H1 (cell line): ENCODE results near the gene TLL2. TPM values are rescaled to one million over a fixed set of nuclear protein-coding genes. Genes with fewer than 3 reads are reported as not detected.

Experiments
- CTCF ChIA-PET: fragments of 300-600 bp; sonication (Branson Sonifier 250); formaldehyde crosslinking; loops from one replicate; lab custom pipeline; 2021; ENCODE audit not compliant: partially characterized antibody; lab: Charles Lee
- POLR2A ChIA-PET: fragments of 300-600 bp; sonication (Branson Sonifier 250); formaldehyde crosslinking; loops from one replicate; lab custom pipeline; 2021; ENCODE audit warnings: inconsistent platforms; ENCODE audit not compliant: partially characterized antibody; lab: Charles Lee
- DNase-seq, 2 experiments: peaks; one replicate each; pipeline versions ENCODE4 v3.0.0 to v3.0.0-alpha.2; 2010 to 2022; ENCODE audit warnings: low spot score in 2 of 2, low read depth in 1 of 2, mixed read lengths in 1 of 2
- FAIRE-seq: peaks from 2 replicates; lab custom pipeline; 2011; peaks lifted over from hg19 to GRCh38; lab: Jason Lieb, UNC
- H2AFZ ChIP-seq: 2 replicates; pipeline ENCODE4 v1.8.1; 2012; ENCODE audit warnings: low read length, inconsistent platforms
- H2AK5ac ChIP-seq: 2 replicates; pipeline ENCODE4 v1.6.1; 2013; ENCODE audit warnings: low read depth, low read length
- H2BK120ac ChIP-seq: replicated peaks from 2 replicates; pipeline ENCODE3; 2013; ENCODE audit warnings: low read depth, low read length, inconsistent platforms
- H2BK12ac ChIP-seq: 2 replicates; pipeline ENCODE4 v1.6.1; 2013; ENCODE audit warnings: low read depth, low read length
- H2BK15ac ChIP-seq: 2 replicates; pipeline ENCODE4 v1.6.1; 2013; ENCODE audit warnings: low read length
- H2BK20ac ChIP-seq: 2 replicates; pipeline ENCODE4 v1.6.1; 2013; ENCODE audit warnings: low read length
- H2BK5ac ChIP-seq: 2 replicates; pipeline ENCODE4 v1.6.1; 2013; ENCODE audit warnings: low read depth, low read length
- H3K14ac ChIP-seq: 2 replicates; pipeline ENCODE4 v1.6.1; 2013; ENCODE audit warnings: inconsistent platforms; ENCODE audit not compliant: insufficient read length
- H3K18ac ChIP-seq: 2 replicates; pipeline ENCODE4 v1.6.1; 2013; ENCODE audit warnings: low read length; ENCODE audit errors: extremely low read depth
- H3K23ac ChIP-seq: 2 replicates; pipeline ENCODE4 v1.6.1; 2013; ENCODE audit warnings: inconsistent platforms; ENCODE audit not compliant: insufficient read length
- H3K23me2 ChIP-seq: 2 replicates; pipeline ENCODE4 v1.6.1; 2013; ENCODE audit warnings: low read depth, low read length
- H3K27ac ChIP-seq: 2 replicates; pipeline ENCODE4 v1.6.1; 2011; ENCODE audit warnings: low read depth, low read length, inconsistent platforms
- H3K27me3 ChIP-seq, 4 experiments: replicated peaks in 1 of 4; 1 replicate in 1 of 4; 2 replicates in 3 of 4; pipeline versions ENCODE4 v1.6.1 to v1.8.1; 2011 to 2013; ENCODE audit warnings: low read length in 3 of 4, mild to moderate bottlenecking in 3 of 4, inconsistent platforms in 2 of 4, mixed read lengths in 2 of 4, moderate library complexity in 1 of 4; ENCODE audit not compliant: control insufficient read depth in 3 of 4, insufficient read depth in 3 of 4; ENCODE audit errors: extremely low read depth in 1 of 4
- H3K36me3 ChIP-seq, 4 experiments: 2 replicates each; pipeline versions ENCODE4 v1.6.1 to v1.8.1; 2011 to 2013; ENCODE audit warnings: mild to moderate bottlenecking in 4 of 4, low read length in 3 of 4, moderate library complexity in 2 of 4, control low read depth in 1 of 4, inconsistent platforms in 1 of 4; ENCODE audit not compliant: insufficient read depth in 4 of 4, control insufficient read depth in 2 of 4
- H3K4ac ChIP-seq: replicated peaks from 2 replicates; pipeline ENCODE3; 2013; ENCODE audit warnings: low read length, low read depth, mixed read lengths, inconsistent platforms; ENCODE audit not compliant: insufficient read length
- H3K4me1 ChIP-seq, 4 experiments: replicated peaks in 1 of 4; 1 replicate in 1 of 4; 2 replicates in 3 of 4; pipeline versions ENCODE4 v1.6.1 to v1.8.1; 2011 to 2013; ENCODE audit warnings: low read length in 3 of 4, inconsistent platforms in 2 of 4, mixed read lengths in 1 of 4; ENCODE audit not compliant: insufficient read depth in 4 of 4, control insufficient read depth in 3 of 4
- H3K4me2 ChIP-seq, 2 experiments: 2 replicates each; pipeline versions ENCODE4 v1.6.1 to v1.8.1; 2011 to 2013; ENCODE audit warnings: low read depth in 2 of 2, low read length in 2 of 2, control low read depth in 1 of 2, inconsistent platforms in 1 of 2, mild to moderate bottlenecking in 1 of 2; ENCODE audit not compliant: insufficient read depth in 1 of 2
- H3K4me3 ChIP-seq, 4 experiments: fragments of 200-600, 300-600 bp in 1 of 4; sonication (generic), shearing (Covaris generic), sonication (Bioruptor Twin) in 1 of 4; 2 replicates each; pipeline versions ENCODE4 v1.5.1 to v1.8.1; 2011 to 2016; ENCODE audit warnings: low read length in 4 of 4, low read depth in 3 of 4, control low read depth in 2 of 4, inconsistent platforms in 2 of 4, mild to moderate bottlenecking in 2 of 4, mixed read lengths in 1 of 4, moderate library complexity in 1 of 4; ENCODE audit not compliant: insufficient read depth in 2 of 4; ENCODE audit errors: extremely low read depth in 1 of 4
- H3K56ac ChIP-seq: replicated peaks from 2 replicates; pipeline ENCODE3; 2013; ENCODE audit warnings: low read depth, mild to moderate bottlenecking, mixed read lengths, low read length, inconsistent platforms; ENCODE audit not compliant: insufficient read length
- H3K79me1 ChIP-seq: 2 replicates; pipeline ENCODE4 v1.6.1; 2013; ENCODE audit warnings: low read depth, low read length, control low read depth
- H3K79me2 ChIP-seq, 2 experiments: 2 replicates each; pipeline versions ENCODE4 v1.6.1 to v1.8.1; 2012 to 2013; ENCODE audit warnings: low read length in 2 of 2, mild to moderate bottlenecking in 2 of 2, inconsistent platforms in 1 of 2; ENCODE audit not compliant: insufficient read depth in 2 of 2, control insufficient read depth in 1 of 2
- H3K9ac ChIP-seq, 4 experiments: replicated peaks in 1 of 4; 1 replicate in 1 of 4; 2 replicates in 3 of 4; pipeline versions ENCODE4 v1.6.1 to v1.8.1; 2011 to 2013; ENCODE audit warnings: low read depth in 3 of 4, low read length in 3 of 4, control low read depth in 2 of 4, mild to moderate bottlenecking in 2 of 4, moderate library complexity in 2 of 4, inconsistent platforms in 1 of 4; ENCODE audit errors: extremely low read depth in 1 of 4
- H3K9me3 ChIP-seq, 2 experiments: 2 replicates each; pipeline versions ENCODE4 v1.6.1 to v1.8.1; 2012 to 2013; ENCODE audit warnings: mild to moderate bottlenecking in 2 of 2, moderate library complexity in 2 of 2, control low read depth in 1 of 2, inconsistent platforms in 1 of 2, low read depth in 1 of 2, low read length in 1 of 2, mixed read lengths in 1 of 2; ENCODE audit not compliant: insufficient read depth in 2 of 2
- H4K20me1 ChIP-seq, 2 experiments: replicated peaks in 1 of 2; 2 replicates each; pipeline versions ENCODE3 to v1.8.1; 2011 to 2013; ENCODE audit warnings: inconsistent platforms in 2 of 2, low read length in 2 of 2, mild to moderate bottlenecking in 1 of 2; ENCODE audit not compliant: insufficient read depth in 2 of 2, control insufficient read depth in 1 of 2
- H4K5ac ChIP-seq: 2 replicates; pipeline ENCODE4 v1.6.1; 2013; ENCODE audit warnings: low read length, low read depth, mixed read lengths, inconsistent platforms; ENCODE audit not compliant: insufficient read length
- H4K8ac ChIP-seq: 2 replicates; pipeline ENCODE4 v1.8.0; 2013; ENCODE audit warnings: mild to moderate bottlenecking, moderate library complexity, low read length, inconsistent platforms; ENCODE audit not compliant: insufficient read depth; ENCODE audit errors: extremely low read depth
- H4K91ac ChIP-seq: replicated peaks from 2 replicates; pipeline ENCODE3; 2013; ENCODE audit warnings: low read length, mixed read lengths, inconsistent platforms; ENCODE audit not compliant: insufficient read length
- ASH2L ChIP-seq: fragments of 200-600, 300-600 bp; sonication (generic); IDR thresholded peaks from one replicate; pipeline ENCODE4 v1.7.1; 2017; ENCODE audit warnings: low read length
- KDM4A ChIP-seq: IDR thresholded peaks from one replicate; pipeline ENCODE4 v1.7.1; 2012; ENCODE audit warnings: low read depth, mild to moderate bottlenecking, moderate library complexity, low read length, inconsistent platforms; ENCODE audit not compliant: severe bottlenecking
- RAD21 ChIP-seq, 2 experiments: IDR thresholded peaks in 1 of 2; conservative IDR thresholded peaks in 1 of 2; 2 replicates each; pipeline ENCODE4 v1.6.1; 2011; ENCODE audit warnings: low read depth in 2 of 2, low read length in 2 of 2, improper control_type of control experiment in 1 of 2, inconsistent platforms in 1 of 2, mild to moderate bottlenecking in 1 of 2, moderate library complexity in 1 of 2
- RNF2 ChIP-seq: fragments of 200-900, 300-1000 bp; sonication (generic); IDR thresholded peaks from 2 replicates; pipeline ENCODE4 v1.7.1; 2016; ENCODE audit warnings: borderline replicate concordance, low read depth, mild to moderate bottlenecking, antibody characterized with exemption, low read length; ENCODE audit not compliant: poor library complexity, severe bottlenecking; ENCODE audit errors: missing control alignments
- RXRA ChIP-seq: IDR thresholded peaks from 2 replicates; pipeline ENCODE4 v1.6.1; 2011; ENCODE audit warnings: low read depth, mild to moderate bottlenecking, low read length, moderate library complexity; ENCODE audit not compliant: insufficient read depth
- SIX5 ChIP-seq: IDR thresholded peaks from 2 replicates; pipeline ENCODE4 v1.6.1; 2011; ENCODE audit warnings: mild to moderate bottlenecking, low read depth, low read length
- TAF1 ChIP-seq: IDR thresholded peaks from 2 replicates; pipeline ENCODE4 v1.6.1; 2011; ENCODE audit warnings: mild to moderate bottlenecking, low read depth, low read length
- TBP ChIP-seq: IDR thresholded peaks from 2 replicates; pipeline ENCODE4 v1.6.1; 2011; ENCODE audit warnings: low read depth, low read length, improper control_type of control experiment
- WGBS, 2 experiments: shearing (Covaris generic) in 1 of 2; methylation state at CpG; one replicate each; pipeline versions ENCODE4 v1.1.6 to v1.1.7; 2013 to 2015; ENCODE audit warnings: low lambda C conversion rate in 2 of 2, mixed read lengths in 2 of 2, inconsistent platforms in 1 of 2, low coverage in 1 of 2, missing lambda C conversion rate in 1 of 2; ENCODE audit not compliant: insufficient replicate concordance in 2 of 2, insufficient coverage in 1 of 2, insufficient read length in 1 of 2; ENCODE audit errors: extremely low coverage in 1 of 2, missing lambda C conversion rate in 1 of 2; 5-methylcytosine and 5-hydroxymethylcytosine counted together
- long read RNA-seq, 2 experiments: library from RNA in 1 of 2; library from capped mRNA in 1 of 2; stranded (forward); transcript quantifications; one replicate each; pipeline ENCODE4 v2.0.0, GENCODE V29; 2021; ENCODE audit warnings: inconsistent platforms in 1 of 2
- polyA minus RNA-seq, 3 experiments: library from RNA; depleted of rRNA, polyadenylated mRNA; stranded (reverse); fragments of >200 nt; gene quantifications; 1 replicate in 2 of 3; 2 replicates in 1 of 3; pipeline ENCODE4 v1.2.3, GENCODE V29; 2011
- polyA plus RNA-seq, 7 experiments: library from polyadenylated mRNA; depleted of rRNA in 3 of 7; stranded (reverse) in 5 of 7; unstranded in 2 of 7; fragments of >200 nt in 5 of 7; fragments of 200-250 nt in 2 of 7; gene quantifications; 1 replicate in 5 of 7; 2 replicates in 1 of 7; 4 replicates in 1 of 7; pipeline versions ENCODE4 v1.2.1 to v1.2.3, GENCODE V29; 2011 to 2013; ENCODE audit warnings: missing spikeins in 2 of 7, mixed read lengths in 2 of 7
- total RNA-seq: library from RNA; stranded (reverse); fragmentation: NEBNext Ultra II Directional; extraction: Animal tissue kit (Norgen Biotek cat#: 25700); gene quantifications from 2 replicates; pipeline ENCODE4 v1.2.1, GENCODE V29; 2021

The TLL2 gene
- total RNA-seq (3.0 and 3.2 TPM in 2 replicates), polyA plus RNA-seq (2011; rRNA removed) (2.4 and 2.9 TPM in 2 replicates), polyA minus RNA-seq (2011; rRNA and poly(A)+ RNA removed) (1.2 and 2.1 TPM in 2 replicates)
- polyA plus RNA-seq (2011; cell fraction: cytosol; rRNA removed), result 2.7 TPM
- polyA plus RNA-seq (2011; cell fraction: nucleus; rRNA removed), result 5.3 TPM
- polyA plus RNA-seq (2012, experiment 1 of 2), result 2.9 to 3.5 TPM (median 3.2 TPM) in 4 replicates
- 0.66 TPM for polyA plus RNA-seq (2012, experiment 2 of 2)
- 3.7 TPM for polyA plus RNA-seq (2013, experiment 1 of 2)
- polyA plus RNA-seq (2013, experiment 2 of 2), result 3.8 TPM
- 1.7 TPM for polyA minus RNA-seq (2011; cell fraction: cytosol; rRNA and poly(A)+ RNA removed)
- 4.4 TPM for polyA minus RNA-seq (2011; cell fraction: nucleus; rRNA and poly(A)+ RNA removed)
- long read RNA-seq, experiment 1, result 0 reads
- long read RNA-seq, experiment 2, partial matches to known transcripts, result 2 of 2 reads
- long read RNA-seq, experiment 2, other reads (novel, unspliced or antisense), result 0 of 2 reads

DNA sequence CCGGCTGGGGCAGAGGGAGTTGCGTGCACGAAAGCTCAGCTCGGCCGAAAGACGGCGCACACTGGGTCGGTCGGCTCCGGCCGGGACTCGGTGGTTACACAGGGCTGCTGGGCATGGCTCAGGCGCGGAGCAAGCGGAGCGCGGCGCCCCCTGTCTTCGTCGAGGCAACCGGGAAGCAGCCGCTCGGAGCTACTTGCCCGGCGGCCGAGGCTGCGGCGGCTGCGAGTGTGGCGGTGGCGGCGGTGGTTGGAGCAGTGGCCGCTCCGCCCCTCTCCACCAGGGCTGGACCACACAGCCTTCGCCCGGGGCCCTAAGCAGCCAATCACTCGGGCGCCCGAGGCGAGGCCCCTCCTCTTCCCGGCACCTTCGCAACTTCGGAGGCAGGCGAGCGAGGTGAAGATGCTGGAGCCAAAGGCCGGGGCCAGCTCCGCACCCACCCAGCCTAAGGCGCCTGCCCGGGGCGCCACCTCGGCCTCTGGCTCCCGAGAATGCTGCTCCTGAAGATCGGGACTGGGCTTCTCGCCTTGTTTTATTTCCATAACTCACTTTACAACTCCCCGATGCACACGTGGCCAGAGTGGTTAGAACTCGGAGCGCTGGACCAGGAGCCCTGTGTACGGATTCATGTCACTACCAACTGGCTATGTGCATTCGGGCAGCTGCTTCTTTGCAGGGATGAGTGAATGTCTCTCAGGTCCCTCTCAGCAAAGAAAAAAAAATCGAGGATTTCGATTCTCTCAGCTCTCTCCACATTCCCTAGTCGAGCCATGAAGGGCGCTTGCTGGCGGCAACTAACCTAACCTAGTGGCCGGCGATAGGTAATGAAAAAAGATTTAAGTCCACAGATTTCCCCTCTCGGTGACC is at the start of gene TLL2:
TLL2 (minus strand) TSS at position 229 of the 864 bp plus-strand sequence. CDS start 241 bp downstream, outside the sequence.
- H3K4me3 ChIP-seq, result peak within 1 kb of the TSS; percentile 32 to 71 (median 66)
- peak; percentile 85 to 92 for DNase-seq
- POLR2A ChIA-PET, result interaction anchor here (0.6 to 1.8 kb wide), 10 partner anchors 9 to 147 kb away, joined by 3 to 8 read pairs (median 4); no protein-coding TSS in a partner anchor
- no peak within 1 kb of the TSS for H3K56ac ChIP-seq
- peak within 1 kb of the TSS; percentile 92 for H4K8ac ChIP-seq
- no peak within 1 kb of the TSS for H2AK5ac ChIP-seq
- no peak within 1 kb of the TSS for H3K14ac ChIP-seq
- CTCF ChIA-PET, result interaction anchor here (0.6 to 11.7 kb wide), 38 partner anchors 9 to 898 kb away, joined by 3 to 276 read pairs (median 4); no protein-coding TSS in a partner anchor
- H3K4me2 ChIP-seq, result peak within 1 kb of the TSS; percentile 85 to 90
- H2BK12ac ChIP-seq, result 0 out of 2 replicates have a peak within 1 kb of the TSS, but pooled peaks have one; percentile 7
- no peak within 1 kb of the TSS for H3K23ac ChIP-seq
- no peak within 1 kb of the TSS for H4K5ac ChIP-seq
- H3K27ac ChIP-seq, result no peak within 1 kb of the TSS; the same call in 1 of the 2 replicates
- H3K36me3 ChIP-seq, result no peaks in the 10 kb centered on the region
- H3K4ac ChIP-seq, result no peak within 1 kb of the TSS
- peaks cover 12 to 16% (median 13%) of the 10 kb centered on the region in 4 experiments for H3K4me1 ChIP-seq
- 4% methylated on average over 53 of the region's 68 CpGs; no CpG with 5 or more reads in 1 of the 2 experiments for WGBS, 2 experiments
- H3K23me2 ChIP-seq, result peaks cover 15% of the 10 kb centered on the region
- H3K9me3 ChIP-seq, result no peaks in the 10 kb centered on the region
- peaks cover 7 to 13% of the 10 kb centered on the region in 2 experiments for H4K20me1 ChIP-seq
- H4K91ac ChIP-seq, result no peak within 1 kb of the TSS
- H2AFZ ChIP-seq, result peak within 1 kb of the TSS; percentile 35; the same call in 1 of the 2 replicates
- no peak within 1 kb of the TSS for H2BK5ac ChIP-seq
- peak; percentile 48 for FAIRE-seq
- 0 out of 2 replicates have a peak within 1 kb of the TSS, but pooled peaks have one; percentile 15 for H3K18ac ChIP-seq
- H2BK120ac ChIP-seq, result no peak within 1 kb of the TSS
- no peaks in the 10 kb centered on the region for H3K79me2 ChIP-seq
- peak within 1 kb of the TSS in 1 of 4 experiments; percentile 4; a peak in 2 of 7 replicates for H3K9ac ChIP-seq
- H3K79me1 ChIP-seq, result no peaks in the 10 kb centered on the region
- peaks cover 10 to 29% (median 25%) of the 10 kb centered on the region in 4 experiments for H3K27me3 ChIP-seq
- H2BK15ac ChIP-seq, result no peak within 1 kb of the TSS
- H2BK20ac ChIP-seq, result no peak within 1 kb of the TSS
- peak; percentile 36 for TF ChIP-seq RNF2
- peak; percentile 30 for TF ChIP-seq KDM4A
- TF ChIP-seq TAF1, result peak; percentile 71
- peak; percentile 68; the same call in 1 of the 2 replicates for TF ChIP-seq TBP
- no peak for TF ChIP-seq SIX5
- TF ChIP-seq RAD21 (IDR thresholded peaks at IDR 0.05 in 1 of 2, conservative IDR thresholded peaks at IDR 0.05 in 1 of 2; ENCODE audit: low read depth in 2 of 2, low read length in 2 of 2), result peak; percentile 50 to 68
- no peak for TF ChIP-seq RXRA
- peak; percentile 81 for TF ChIP-seq ASH2L
